ENCODE measurements around the gene BTBD2.
"Not testable (repeated sequence)": the region's sequence is repeated elsewhere in the genome, so short reads cannot be mapped to it uniquely, and the experiment has no call there.

BTBD2 gene

DNA sequence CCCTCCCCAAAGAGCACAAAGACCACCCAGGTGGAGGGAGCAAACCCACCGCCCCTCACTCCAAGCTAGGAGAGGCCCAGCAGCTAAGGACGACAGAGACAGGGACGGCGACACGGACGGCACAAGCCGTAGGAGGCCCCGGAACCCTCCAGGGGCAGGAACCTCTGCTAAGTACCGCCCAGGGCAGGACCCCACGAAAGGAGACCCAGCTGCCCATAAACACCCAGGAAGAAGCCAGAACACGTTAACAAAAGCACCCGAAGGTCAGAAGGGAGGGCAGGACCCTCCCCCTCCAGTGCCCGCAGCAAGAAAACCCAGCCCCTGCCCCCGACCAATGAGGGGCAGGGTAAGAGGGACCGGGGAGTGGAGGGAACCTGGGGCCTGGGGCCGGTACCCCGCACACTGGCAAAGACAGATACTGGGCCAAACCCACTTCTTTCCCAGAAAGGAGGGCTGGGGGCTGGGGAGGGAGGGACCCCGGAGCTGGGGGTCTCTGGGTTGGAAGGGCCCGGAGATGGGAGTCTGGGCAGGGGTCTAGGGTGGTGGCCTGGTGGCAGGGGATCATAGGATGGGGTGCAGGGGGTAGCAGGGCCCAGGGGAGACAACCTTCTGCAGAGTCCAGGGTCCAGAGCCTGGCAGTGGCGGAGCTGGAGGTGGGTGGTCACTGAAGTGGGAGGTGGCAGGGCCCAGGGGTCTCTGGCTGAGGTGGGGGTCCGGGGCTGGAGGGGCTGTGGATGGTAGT lies 2.4 kb downstream of the BTBD2 start:
- no peak for DNase-seq

DNA sequence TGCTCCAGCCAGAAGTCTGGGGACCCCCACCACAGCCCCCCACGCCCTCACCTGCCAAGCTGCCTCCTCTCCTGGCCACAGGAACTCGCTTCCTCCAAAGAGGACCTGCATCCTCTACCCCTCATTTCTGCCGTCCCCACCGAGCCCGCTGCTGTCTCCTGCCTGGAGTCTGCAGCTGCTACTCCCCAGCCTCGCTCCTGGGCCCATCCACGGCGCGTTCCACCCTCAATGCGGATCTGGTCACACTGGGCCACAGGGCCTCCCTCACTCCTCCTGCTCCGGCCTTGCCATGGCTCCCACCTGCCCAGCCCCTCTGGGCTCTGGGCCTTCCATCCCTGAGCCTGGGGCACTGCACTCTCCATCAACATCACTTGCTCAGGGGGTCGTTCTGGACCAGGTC lies 4.3 kb downstream of the BTBD2 start:
- DNase-seq, result no peak

DNA sequence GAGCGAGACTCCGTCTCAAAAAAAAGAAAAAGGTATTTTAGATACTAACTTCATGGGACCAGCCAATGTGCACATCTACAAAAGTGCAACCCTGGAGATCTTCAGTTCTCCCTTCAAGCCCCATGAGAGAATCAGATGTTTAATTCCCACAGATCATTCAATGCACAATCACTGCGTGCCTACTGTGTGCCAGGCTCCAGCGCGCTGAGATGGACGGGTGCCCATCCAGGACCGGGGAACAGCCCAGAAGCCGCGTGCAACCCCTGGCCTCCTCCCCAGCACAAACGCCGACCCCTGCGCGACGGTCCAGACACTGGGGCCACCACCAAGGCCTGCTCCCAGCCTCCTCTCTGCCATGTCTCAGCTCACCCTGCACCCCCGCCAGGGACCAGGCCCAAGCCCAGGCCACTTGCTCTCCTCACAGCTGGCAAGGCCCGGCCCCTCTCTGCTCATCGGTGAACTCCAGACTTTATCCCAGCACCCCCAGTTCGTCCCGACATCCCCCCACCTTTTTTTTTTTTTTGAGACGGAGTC lies 5.3 kb downstream of the BTBD2 start:
- no peak for DNase-seq

DNA sequence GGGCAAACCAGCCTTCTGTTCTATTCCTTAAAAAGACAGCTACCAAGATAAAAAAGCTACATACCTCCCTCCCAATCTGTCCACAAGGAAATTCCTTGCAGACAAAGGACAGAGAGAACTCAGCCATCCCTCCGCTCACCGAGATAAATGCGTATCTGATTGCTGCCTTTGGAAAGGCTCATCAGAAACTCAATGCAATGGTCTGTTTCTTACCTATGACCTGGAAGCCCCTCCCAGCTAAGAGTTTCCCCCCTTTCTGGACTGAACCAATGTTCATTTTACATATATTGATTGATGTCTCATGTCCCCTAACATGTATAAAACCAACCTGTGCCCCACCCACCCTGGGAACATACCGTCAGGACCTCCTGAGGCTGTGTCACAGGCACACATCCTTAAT lies 11.6 kb downstream of the BTBD2 start:
- no peak for DNase-seq

DNA sequence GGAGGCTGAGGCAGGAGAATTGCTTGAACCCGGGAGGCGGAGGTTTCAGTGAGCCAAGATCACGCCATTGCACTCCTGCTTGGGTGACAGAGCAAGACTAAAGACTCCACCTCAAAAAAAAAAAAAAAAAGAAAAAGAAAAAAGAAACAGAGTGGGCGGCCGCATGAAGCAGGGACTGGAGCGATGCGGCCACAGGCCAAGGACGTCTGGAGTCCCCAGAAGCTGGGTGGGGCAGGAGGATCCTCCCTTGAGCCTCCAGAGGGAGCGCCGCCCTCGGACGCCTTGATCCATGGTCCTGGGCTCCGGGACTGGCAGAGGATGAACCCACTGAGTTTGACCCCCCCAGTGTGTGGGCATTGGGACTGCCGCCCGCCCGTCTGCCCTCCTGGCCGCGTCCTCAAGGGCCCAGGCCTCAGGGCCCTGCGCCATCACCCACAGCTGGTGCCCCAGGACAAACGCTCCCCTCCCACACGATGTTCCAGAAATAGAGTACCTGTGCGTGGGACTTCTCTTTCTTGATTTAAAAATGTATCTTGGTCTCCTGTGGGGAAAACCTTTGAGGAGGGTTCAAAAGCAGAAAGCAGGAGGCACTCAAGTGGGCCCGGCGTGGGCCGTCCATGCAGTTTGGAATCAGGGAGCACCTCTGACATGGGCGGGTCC lies 15.5 kb downstream of the BTBD2 start:
- DNase-seq, result no peak

GRCh38 chr19:1998712-1999708 lies 16.5 kb downstream of the BTBD2 start:
- DNase-seq, result no peak

DNA sequence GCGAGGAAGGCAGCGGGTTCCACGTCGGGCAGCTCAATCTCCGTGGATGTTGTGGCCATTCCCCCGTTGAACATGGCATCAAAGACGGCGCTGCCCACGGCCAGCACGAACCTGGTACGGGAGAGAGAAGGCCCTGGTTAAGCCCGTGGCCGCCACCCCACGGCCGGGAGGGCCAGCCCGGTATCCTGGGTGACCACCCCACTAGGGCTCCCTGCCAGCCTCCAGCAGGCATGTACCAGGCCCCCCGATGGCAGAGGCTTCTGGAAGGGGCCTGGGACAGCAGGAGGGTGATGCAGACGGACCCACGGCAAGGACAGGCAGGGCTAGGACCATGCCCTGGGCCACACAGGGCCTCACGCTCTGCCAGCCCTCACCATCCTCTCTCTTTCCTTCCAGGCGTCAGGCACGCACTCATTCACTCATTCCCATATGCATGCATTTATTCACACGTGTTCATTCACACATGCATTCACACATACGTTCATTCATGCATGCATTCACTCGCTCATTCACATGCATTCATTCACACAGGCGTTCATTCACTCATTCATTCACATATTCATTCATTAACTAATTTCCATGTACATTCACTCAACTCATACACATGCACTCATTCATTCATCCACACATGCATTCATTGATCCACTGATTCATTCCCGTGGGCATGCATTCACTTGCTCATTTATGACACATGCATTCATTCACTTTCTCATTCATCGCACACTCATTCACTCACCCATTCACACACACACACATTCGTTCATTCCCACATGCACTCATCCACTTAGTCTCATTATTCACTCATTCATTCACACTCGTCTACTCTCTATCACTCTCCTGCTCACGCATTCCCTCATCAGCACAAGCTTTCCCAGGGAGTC lies 17.9 kb downstream of the BTBD2 start:
- DNase-seq, result no peak

GRCh38 chr19:1992759-1993260 lies 22.7 kb downstream of the BTBD2 start:
- no peak for DNase-seq

GRCh38 chr19:1991018-1991913 lies 24.2 kb downstream of the BTBD2 start:
- DNase-seq, result no peak

DNA sequence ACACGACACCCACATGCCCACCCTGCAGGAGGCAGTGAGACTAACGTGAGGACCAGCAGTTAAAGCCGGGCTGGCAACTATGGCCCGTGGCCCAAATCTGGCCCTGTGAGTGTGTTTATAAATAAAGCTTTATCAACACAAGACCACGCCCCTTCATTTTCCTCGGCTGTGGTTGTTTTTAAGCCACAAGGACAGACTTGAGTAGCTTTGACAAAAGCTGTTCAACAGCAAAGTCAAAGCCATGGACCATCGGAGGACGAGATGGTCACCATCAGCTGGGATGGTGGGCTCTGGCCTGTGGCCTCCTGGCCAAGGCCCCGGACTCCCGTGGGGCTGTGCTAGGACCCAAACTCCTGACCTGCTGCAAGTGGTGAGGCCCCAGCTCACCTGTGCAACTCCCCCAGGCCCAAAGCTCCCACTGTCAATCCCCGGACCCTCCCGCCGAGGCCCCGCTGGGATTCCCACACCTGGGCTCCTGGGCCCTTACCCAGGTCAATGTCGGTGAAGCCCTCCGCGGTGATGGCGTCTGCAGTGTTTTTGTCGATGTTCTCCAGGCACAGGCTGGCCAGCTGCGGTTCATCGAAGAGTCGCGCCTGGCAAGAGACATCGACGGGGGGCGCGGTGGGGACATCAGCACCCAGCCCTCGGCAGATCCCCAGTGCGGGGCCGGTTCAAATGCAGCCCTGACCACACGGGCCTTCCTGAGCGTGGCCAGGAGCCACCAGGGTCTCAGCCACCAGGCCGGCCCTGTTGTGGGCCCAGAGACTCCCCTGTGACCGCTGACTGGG lies 25.1 kb downstream of the BTBD2 start:
- DNase-seq, result no peak

- DNase-seq, result no peak
Measured at GRCh38 chr19:1989513-1990229, 25.8 kb downstream of the BTBD2 start.

- DNase-seq, result not testable (repeated sequence)
Measured at GRCh38 chr19:1988464-1988863, 27.1 kb downstream of the BTBD2 start.

GRCh38 chr19:1987197-1988187 lies 28.0 kb downstream of the BTBD2 start:
- no peak for DNase-seq

- DNase-seq, result no peak
Measured at GRCh38 chr19:1986357-1987162, 29.0 kb downstream of the BTBD2 start.

GRCh38 chr19:1985588-1986356 lies 29.7 kb downstream of the BTBD2 start:
- DNase-seq, result no peak

GRCh38 chr19:1984357-1984756 lies 31.2 kb downstream of the BTBD2 start:
- DNase-seq, result no peak
